ENCODE measurements around the gene FAM53B.
A peak's percentile ranks its signal among the peaks of the same experiment; 100 is the strongest.

DNA sequence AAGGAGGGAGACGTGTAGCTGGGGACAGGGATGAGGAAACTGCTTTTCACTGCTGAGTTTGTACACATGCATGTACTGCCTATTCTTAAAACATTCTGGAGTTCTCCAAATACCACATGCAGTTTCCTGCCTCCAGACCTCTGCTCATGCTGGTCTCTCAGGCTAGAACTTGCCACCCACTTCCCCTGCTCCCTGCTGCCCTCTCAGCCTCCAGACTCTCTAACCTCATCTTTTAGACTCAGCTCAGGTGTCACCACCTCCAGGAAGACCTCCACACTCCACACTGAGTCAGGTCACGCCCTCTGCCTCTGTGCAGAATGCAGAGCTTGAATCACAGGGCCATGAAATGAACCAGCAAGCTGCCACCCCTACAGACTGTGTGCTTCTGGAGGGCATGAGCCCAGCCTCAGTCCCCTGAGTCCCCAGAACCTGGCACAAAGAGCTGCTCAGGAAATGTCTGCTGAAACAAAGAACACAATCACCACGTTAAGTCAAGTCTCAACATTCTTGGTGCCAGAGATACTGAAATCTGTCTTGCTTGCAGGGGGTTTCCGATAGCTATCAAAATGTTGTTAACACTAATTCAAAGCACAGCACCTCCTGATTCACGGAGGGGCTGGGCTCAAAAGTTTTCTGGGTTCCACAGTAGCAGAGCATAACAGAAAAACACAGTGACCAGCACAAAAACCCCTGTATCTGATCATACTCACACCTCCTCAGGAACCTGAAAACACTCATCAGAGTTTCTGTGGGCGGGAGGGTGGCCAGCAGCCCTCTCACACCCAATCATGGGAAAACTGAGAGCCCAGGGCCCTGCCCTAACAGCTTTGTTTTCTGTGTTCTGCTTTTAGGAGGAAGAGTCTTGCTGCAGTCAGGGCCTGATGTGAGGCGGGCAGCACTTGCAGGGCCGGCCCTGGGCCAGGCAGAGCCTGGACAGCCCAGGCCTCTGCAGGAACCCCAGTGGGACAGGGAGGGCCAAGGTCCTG, 21.1 kb downstream of the FAM53B start:
- TF ChIP-seq CTCF (IDR thresholded peaks at IDR 0.05), result no peak
- TF ChIP-seq EP300 (IDR thresholded peaks at IDR 0.05), result no peak
- no peak for TF ChIP-seq POLR2A (IDR thresholded peaks at IDR 0.05; ENCODE audit: low read depth)
- peak; percentile 33 to 61 for TF ChIP-seq POLR2AphosphoS5 (IDR thresholded peaks at IDR 0.05)

All from esophagus muscularis mucosa (tissue), 4 donors.